GM21390 (cell line): ENCODE data around the gene PPP1R9B.

ENCODE experiments used
- ATAC-seq: cut with Tn5 transposase; IDR thresholded peaks from one replicate; pipeline ENCODE4 v1.9.1; 2021; ENCODE audit not compliant: unreplicated experiment

Gene PPP1R9B

GRCh38 chr17:50129353-50129727 is 21.1 kb downstream of the PPP1R9B start:
- no peak for ATAC-seq

- no peak for ATAC-seq
Measured at GRCh38 chr17:50128441-50129352, 21.8 kb downstream of the PPP1R9B start.

DNA sequence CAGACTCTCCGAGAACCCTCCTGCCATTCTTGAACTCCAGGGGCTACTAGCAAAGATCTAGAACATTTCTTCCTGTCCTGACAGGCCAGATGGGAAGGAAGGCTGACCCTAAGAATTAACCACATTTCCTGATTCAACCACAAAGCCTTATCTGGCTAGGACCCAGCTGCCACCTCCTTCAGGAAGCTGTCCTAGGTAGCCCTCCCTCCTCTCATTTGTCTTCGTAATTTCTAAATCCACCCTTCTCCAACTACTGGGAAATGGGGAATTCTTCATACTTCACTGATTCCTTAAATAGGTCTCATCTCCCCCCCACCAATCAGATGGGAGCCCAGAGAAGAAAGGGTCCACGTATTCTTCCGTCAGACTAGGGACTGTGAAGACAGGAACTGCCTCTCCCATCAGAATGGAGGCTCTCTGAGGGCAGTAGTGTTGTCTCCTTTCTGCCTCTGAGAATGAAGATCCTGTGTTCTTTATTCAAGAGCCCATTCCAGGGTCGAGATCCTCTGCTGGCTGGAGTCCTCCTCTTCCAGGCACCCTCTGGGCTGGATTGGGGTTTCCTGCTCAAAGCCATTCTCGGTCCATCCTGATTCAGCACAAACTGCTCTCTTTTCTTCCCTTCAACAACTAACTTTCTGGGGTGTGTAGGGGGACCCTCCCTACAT is 22.6 kb downstream of the PPP1R9B start:
- ATAC-seq: no peak

- no peak for ATAC-seq
Measured at GRCh38 chr17:50125420-50125997, 25.0 kb downstream of the PPP1R9B start.

DNA sequence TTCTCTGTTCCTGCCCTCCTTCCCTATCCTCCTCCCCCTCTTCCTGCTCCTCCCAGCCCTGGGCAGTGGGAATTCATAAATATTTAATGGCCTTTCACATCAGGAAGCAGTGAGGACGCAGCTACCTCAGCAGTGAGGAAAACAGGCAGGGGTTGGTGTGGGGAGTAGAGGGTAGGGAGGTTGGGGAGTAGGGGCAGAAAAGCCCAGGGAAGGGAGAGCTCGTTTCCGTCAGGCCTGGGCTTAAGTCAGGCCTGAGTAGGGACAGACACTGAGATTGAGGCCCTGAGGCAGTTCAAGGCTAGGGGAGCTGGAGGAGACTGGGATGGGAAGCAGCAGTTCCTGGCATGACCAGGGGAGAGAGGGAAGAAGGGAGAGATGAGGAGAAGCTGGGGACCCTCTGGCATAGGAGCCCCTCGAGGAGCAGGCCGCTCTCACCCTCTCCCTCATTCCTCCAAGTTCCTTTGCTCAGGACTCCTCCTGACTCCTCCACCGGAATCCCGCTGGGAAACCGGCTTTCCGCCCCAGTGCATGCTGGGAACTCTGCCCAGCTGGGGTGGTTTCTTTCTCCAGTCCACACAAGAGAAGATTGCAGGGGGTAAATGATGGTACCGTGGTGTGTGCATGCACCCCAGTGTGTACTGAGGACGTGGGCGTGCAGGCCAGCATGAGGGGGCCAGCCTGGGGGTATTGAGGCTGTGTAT is 26.7 kb downstream of the PPP1R9B start:
- ATAC-seq: no peak

GRCh38 chr17:50122945-50123344 is 27.5 kb downstream of the PPP1R9B start:
- ATAC-seq: no peak

GRCh38 chr17:50120475-50121253 is 29.8 kb downstream of the PPP1R9B start:
- no peak for ATAC-seq

GRCh38 chr17:50118828-50119218 is 31.7 kb downstream of the PPP1R9B start:
- ATAC-seq: no peak

GRCh38 chr17:50118076-50118827 is 32.2 kb downstream of the PPP1R9B start:
- ATAC-seq: no peak

DNA sequence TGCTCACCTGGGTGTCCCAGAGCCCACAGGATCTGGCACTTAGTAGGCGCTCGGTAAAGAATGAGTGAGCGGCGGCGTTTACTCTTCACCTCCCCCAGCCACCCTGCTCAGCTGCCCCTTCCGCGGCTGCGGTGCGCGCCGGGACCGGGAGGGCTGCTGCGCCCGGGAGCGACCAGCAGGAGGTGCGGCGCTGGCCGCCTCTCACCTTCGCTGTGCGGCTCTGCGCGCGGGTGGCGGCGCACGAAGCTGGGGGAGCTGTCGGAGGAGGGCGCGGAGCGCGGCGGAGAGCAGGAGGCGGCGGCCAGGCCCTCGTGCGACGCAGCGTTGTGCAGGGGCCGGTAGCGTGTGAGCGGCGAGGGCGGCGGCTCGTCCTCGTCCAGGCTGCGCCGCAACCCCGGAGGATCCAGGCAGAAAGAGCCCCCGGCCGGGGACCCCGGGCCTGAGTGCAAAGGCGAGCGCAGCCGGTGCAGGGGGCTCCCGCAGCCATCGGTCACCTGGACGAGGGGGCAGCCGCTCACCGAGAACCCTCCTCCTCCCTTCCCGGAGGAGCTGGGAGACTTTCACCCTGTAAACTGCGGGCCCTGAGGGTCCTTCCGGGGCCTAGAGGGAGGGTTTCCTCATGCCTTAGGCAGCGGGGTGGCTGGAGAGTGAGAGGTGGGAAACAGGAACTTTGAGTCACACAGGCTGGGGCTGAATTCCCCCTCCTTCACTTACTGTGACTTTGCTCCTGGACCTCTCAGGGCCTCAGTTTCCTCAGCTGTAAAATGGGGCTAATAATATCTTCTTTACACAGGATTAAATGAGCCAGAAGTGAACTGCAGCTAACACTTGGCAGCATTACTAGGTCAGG is 33.0 kb downstream of the PPP1R9B start:
- no peak for ATAC-seq

- no peak for ATAC-seq
Measured at GRCh38 chr17:50115756-50116155, 34.7 kb downstream of the PPP1R9B start.

DNA sequence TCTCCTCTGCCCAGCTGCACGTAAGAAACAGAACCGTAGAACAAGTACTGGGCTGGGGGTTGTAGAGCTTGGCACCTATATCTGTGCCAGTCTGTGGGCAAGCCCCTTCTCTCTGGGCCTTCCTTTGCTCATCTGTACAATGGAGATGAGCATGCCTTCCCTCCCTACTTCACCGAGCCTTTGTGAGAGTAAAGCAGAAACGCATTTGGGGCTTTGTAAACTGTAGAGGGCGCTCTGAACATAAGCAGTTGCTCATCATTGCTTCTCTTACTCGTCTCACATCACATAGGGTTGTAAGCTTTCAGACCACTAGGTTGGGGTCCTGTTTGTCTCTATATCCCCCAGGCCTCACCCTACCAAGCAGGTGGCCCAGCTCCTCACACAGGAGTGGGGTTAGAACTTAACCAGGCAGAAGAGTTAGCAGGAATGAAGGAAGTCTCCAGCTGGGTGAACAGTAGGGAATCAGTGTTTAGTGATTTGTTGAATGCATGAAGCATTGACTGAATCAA is 35.6 kb downstream of the PPP1R9B start:
- no peak for ATAC-seq

- no peak for ATAC-seq
Measured at GRCh38 chr17:50114401-50114800, 36.1 kb downstream of the PPP1R9B start.

DNA sequence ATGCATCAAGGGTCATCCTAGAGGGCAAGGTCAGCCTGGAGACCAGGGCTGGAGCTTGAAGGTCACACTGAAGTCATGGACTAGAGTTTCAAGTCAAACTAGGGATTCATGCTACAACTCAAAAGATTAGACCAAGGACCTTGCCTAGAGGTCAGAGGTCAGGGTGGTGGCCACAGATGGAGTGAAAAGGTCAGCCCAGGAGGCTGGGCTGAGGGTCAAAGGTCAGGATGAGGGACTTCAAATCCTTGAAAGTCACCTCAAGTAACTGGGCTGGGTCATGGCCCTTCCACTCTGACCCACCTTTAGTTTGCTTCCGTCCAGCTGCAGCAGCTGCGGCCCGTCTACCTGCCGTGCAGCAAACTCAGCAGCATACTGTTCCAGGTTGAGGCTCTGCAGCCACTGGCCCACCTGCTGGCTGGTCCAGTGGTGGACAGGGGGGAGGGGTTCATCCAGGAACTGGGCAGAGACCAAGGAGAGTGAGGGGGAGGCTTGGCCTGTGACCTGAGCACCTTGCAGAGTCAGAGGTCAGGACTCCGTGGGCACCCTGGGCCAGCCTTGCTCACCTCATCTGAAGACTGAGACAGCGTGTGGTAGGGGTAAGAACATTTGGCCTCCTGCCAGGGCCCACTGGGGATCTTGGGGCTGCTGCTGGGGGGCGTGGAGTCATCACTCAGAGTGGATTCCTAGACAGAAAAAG is 36.7 kb downstream of the PPP1R9B start:
- no peak for ATAC-seq

DNA sequence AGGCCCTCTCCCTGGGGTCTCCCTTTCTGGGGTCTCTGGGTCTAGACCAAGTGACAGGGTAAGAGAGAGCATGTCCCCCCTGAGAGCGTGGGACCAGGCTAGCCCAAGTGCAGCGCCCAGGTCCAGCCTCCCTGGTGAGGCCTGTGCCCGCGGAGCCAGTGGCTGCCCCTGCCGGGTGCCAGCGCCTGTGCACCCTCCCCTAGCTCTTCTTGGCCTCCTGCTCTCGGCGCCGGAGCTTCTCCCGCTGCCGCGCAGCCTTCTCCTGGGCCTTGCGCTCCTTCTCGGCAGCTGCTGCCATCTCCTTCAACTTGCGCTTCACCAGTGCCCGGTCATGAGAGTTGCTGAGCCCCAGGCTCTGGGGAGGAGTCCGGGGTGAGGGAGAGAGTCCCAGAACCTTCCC is 37.8 kb downstream of the PPP1R9B start:
- ATAC-seq: no peak

DNA sequence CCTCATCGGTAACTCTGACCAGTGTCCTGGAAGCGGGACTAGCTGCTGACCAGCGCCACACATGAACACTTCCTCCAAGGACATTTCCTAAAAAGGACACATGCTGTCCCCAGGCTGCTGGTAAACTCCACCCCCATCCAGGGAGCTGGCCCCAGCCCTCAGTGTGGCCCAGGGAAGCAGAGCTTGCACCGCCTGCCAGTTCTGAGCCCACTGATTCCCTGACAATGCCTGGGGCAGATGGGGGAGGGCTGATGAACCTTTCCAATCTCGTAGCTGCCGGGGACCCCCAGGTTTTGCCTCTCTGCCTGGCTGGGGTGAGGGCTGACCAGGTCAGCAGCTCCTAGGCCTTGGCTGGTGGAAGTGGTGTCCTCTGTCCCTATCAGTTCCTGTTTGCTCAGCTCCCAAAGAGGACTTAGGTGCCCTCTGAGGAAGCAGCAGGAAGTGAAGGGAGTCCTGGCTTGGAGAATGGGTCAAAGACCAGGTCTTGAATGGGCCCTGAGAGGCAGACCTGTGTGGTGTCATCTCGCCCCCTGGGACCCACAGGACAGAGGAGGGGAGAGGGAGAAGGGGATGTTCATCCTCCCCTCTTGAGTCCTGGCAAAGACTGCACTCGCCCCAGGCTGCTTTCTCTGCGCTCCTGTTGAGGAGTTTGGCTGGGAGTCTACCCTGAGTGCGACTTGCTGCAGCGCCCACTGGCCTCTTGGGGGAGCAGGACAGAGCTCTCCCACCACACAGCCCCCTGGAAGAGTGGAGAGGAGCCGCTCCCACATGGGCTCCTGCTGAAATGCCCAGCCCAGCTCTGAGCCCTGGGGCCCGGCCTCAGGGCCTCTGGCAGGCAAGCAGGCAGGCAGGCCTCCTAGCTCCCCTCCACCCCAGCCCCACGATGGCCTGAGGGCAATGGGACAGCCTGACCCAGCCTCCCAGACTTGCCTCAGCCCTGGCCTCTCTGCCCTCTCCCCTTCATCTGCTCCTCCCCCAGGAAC is 38.5 kb downstream of the PPP1R9B start:
- no peak for ATAC-seq
